Stimulated activated CD4-positive, alpha-beta T cell treated with anti-CD3 and anti-CD28 coated beads, Interleukin-1b, Interleukin-23, amount 100 ng/mL, for 48 hours (primary cell): ENCODE data around the gene RTP3.
"Not testable (repeated sequence)": the region's sequence is repeated elsewhere in the genome, so short reads cannot be mapped to it uniquely, and the experiment has no call there.

Experiments
- DNase-seq: peaks from one replicate; pipeline ENCODE4 v3.0.0-alpha.2; 2020

Gene RTP3

DNA sequence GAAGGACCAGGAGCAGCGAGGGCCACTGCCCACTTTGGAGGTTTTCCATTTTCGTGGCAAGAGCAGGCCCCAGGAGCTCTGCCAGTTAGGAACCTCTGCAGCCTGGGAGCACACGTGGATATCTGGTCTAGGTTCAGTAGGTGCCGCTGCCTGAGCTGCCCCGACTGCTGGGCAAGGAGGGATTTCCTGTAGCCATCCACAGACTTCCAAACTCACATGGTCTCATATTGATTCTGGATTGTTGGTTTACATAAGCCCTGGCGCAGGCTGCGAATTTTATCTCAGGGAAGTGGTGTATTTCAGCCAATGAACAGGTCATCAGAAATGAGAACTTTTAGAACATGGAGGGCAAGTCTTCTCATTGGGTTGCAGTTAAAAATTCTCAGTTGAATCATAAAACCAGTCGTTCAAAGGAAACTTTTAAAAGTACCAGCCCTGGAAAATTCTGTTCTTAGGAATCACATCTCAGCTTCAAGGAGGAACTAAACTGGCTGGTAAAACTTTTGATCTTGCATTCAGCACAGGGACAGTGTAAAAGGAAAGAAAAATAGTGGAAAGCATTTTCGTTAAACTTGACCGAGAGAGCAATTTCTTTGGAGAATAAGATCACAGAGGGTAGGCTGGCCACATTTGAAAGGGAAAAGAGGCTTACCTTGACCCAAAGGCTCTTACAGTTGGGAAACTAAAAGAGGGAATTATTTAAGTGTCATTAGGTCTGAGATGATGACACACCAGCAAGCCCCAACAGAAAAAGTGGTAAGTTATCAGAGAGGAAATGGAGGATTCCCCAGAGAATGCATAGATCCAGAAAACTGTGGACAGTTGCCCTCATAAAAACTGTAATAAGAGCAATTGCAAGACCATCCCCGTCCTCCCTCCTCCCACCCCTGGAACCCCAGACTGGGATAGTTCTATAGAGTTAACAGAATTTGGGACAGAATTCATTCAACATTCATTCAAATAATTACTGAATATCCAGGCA lies 6.4 kb upstream of the RTP3 start:
- no peak for DNase-seq

DNA sequence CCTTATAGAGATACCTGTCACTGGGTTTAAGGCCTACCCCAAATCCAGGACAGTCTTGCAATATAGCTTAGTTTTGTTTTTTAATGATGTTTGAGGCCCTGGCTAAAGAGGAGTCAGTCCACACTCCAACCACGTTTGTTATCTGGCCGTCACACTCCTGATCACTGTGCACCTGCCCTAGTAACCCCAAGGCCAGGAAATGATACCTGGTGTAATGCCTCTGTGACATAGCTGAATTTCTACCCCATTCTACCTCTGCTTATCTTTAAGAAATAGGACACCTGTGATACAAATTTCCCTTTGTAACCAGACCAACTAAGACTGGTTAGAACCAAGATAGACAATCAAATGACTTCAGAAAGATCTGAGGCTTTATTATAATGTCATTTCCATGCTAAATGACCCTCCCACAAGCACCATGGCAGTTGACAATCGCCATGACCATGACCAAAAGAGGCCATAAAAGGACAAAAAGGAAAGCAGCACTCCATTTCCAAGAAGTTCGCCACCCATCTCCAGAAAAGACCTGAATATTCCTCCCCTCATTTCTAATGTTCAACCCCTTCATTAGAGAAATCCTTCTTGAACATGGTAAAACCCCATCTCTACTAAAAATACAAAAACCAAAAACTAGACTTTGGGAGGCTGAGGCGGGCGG lies 4.8 kb upstream of the RTP3 start:
- DNase-seq: no peak

DNA sequence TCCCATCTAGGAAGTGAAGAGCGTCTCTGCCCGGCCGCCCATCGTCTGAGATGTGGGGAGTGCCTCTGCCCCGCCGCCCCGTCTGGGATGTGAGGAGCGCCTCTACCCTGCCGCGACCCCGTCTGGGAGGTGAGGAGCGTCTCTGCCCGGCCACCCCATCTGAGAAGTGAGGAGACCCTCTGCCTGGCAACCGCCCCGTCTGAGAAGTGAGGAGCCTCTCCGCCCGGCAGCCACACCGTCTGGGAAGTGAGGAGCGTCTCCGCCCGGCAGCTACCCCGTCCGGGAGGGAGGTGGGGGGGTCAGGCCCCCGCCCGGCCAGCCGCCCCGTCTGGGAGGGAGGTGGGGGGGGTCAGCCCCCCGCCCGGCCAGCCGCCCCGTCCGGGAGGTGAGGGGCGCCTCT lies 3.3 kb upstream of the RTP3 start:
- DNase-seq: not testable (repeated sequence)

DNA sequence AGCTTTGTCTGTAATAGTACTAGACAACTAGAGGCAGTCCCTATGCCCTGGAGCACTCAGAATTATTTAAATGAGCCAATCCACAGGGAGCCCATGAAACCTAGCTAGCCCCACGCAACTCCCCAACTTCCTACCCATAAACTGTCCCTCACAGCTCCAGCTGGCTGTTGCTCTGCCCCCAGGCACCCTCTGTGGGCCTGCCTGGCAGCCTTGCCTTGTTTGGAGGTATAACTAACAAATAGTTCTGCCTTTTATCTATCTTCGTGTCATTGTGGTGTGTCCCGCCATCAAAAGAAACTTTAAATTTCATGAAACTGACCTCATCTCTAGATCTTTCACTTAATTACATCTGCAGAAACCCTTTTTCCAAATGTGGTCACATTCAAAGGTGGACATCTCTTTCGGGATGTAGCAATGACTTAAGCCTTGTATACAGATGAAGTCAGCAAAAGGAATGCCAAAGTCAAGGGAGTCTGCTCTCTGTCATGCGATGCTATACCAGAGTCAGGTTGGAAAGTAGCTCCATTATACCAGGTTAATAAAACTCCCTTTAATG lies 1.8 kb upstream of the RTP3 start:
- DNase-seq: no peak

DNA sequence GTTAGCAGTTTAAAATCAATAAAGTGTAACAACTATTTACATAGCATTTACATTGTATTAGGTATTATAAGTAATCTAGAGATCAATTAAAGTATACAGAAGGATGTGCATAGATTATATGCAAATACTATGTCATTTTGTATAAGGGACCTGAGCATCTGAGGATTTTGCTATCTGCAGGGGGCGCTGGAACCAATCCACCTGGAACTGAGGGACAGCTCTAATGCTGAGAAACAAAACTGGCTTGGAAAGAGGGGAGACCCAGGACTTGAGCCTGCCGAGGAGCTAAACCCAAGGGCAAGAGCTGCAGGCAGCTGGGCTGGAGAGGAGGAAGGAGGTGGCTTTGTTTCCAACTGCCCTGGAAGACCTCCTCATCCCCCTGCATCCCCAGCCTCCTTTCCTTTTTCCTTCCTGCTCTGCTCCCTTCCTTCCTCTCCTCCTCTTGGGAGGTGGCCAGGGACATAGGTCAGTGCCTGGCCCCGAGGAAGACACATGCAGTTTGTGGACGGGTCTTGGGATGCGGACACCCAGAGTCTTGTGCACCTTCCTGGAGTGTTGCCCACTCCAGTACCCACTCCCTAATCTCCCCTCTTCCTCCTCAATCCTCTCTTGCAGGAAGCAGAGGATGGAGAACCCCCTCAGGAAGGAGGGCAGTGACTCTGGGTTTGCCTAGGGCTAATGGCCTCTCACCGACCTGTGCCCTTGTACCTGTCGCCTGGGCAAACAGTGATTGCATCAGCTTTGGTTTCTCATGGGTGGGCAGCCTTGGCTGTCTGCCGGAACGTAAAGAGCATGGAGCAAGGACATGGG lies 825 bp upstream of the RTP3 start:
- DNase-seq: peak; percentile 11

DNA sequence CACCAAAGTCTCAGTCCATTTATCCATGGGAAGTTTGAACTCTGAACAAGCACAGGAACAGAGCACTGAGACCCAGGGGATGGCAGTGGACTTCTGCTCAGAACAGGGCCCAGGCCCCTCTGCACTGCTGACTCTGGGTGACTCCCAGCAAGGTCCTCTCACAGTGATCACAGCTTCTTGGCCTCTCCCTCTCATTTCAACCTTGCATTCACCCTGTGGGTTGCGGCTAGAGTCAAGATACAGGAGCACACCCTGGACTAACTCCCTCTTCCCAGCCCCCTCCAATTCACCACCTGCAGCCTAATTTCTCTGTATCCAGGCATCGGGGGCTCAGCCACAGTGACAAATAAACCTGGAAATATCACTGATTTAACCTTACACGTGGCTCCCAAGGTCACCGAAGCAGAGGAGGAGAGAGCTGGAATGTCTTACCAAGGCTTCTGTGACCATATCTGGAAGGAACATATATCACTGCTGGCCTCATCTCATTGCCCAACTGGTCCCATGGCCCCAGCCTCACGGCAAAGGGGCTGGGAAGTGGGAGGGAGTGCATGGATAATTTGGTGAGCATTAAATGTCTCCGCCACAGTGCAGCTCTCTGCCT lies 1.2 kb downstream of the RTP3 start:
- no peak for DNase-seq

DNA sequence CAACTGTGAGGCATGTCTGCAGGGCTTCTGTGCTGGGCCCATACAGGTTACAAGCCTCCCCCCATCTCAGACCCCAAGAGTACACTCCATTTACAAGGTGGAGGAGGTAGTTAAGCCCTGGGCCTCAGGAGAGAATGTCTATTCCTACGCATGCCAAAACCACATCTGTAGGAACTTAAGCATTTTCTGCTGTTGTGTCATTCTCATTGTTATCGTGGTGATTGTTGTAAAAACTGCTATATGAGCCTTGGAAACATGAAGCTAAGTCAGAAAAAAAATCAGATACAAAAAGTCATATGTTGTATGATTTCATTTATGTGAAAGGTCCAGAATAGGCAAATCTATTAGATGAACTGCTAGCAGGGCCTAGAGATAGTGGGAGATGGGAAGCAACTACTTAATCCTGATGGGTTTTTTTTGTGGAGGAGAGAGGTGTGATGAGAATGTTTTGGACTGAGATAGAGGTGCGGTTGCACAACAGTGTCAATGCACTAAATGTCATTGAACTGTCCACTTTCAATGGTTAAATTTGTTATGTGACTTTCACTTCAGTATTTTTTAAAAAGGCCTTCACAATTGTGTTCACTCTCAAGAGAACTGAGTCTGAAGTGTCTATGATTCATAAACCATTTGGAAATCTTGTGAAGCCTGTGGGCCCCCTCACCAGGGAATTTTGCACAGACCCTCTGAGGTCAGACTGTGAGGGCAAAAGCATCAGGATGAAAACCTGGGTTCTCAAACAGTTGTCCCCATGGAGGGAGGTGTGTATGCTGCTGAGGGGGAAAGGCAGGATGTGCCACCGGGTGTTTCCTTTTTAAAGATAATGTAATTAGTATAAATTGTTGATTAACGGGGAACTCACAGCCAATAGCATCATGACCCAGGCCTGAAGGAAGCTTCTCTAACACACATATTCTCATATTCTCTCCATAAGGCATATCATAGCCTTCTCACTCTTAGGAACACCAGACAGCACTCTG lies 3.2 kb downstream of the RTP3 start:
- no peak for DNase-seq

DNA sequence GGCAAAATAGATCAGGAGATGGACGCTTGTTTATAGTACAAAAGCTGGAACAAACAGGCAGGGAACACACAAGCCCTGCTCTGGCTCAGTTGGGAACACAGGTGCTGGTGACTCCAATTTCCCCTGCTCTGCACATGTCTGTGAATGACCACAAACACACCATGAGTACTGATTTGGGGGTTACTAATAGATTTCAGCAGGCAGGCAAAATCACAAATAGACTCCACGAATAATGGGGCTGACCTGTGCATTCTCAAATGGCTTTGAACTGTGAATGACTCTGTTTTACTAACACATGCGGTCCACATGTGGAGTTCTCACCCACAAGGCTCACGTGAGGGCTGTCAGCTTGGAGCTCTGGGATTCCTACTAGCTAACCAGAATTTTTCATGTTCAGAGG lies 3.9 kb downstream of the RTP3 start:
- DNase-seq: no peak

DNA sequence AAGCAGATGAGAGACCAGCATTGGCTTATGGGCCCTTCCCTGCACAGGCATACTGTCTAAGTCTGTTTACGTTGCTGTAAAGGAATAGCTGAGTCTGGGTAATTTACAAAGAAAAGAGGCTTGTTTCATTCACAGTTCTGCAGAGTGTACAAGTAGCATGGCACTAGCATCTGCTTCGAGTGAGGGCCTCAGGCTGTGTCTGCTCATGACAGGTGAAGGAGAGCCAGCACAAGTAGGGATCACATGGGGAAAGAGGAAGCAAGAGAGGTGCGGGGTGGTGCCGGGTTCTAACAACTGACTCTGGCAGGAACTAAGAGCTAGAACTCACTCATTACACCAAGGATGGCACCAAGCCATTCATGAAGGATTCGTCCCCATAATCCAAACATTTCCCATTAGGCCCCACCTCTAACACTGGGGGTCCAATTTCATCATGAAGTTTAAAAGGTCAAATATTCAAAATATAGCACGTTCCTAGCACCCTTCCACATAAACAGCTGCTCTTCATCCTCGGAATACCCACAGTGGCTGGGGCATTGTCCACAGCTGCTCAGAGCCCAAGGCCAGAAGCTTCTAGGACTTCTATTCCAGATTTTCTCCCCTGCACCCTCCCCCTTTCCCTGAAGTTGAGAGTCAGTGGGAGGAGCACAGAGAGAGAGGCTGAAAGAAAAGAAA lies 5.6 kb downstream of the RTP3 start:
- DNase-seq: no peak

DNA sequence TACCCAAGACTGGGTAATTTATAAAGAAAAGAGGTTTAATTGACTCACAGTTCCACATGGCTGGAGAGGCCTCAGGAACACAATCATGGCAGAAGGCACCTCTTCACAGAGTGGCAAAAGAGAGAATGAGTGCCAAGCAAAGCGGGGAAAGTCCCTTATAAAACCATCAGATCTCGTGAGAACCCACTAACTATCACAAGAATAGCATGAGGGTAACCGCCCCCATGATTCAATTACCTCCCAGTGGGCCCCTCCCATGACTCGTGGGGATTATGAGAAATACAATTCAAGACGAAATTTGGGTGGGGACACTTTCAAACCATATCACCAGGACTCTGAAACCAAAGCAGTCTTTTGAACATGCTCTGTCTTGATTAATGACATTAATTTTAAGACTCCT lies 7.0 kb downstream of the RTP3 start:
- peak; percentile 49 for DNase-seq

DNA sequence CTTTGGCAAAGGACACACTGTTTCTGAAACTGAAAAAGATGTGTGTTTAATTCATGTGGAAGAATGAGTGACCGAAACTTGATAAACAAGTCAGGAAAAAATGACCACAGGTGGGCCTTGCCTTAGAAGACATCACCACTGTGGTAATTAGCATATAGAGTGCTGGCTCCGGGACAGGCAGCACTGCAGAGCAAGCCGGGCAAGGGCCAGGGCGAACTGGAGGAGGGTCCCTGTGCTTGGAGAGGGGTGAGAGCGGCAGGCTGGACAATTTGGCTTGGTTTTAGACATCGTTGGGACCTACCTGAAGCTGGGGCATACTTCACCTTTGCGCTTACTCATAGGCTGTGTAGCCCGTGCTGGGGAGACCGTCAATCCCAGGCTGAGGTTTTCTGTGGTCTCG lies 8.2 kb downstream of the RTP3 start:
- DNase-seq: no peak

DNA sequence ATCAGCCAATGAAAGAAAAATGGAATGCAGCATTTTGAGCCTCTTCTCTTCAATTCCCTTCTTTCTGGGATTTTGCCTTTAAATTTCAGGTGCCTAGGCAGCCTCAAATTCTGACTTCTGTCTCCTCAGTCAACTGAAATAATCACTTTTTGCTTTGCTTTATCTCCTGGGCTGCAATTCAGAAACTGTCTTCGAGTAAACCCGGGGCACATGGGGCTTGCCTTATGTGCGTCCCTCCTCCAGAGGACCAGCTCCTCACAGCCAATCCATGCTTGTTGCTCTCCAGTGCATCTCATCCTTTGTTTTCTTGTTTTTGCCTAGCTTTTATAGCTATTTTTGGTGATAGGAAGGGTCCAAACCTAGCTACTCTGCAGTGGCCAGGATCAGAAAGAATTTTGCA lies 8.8 kb downstream of the RTP3 start:
- DNase-seq: no peak

DNA sequence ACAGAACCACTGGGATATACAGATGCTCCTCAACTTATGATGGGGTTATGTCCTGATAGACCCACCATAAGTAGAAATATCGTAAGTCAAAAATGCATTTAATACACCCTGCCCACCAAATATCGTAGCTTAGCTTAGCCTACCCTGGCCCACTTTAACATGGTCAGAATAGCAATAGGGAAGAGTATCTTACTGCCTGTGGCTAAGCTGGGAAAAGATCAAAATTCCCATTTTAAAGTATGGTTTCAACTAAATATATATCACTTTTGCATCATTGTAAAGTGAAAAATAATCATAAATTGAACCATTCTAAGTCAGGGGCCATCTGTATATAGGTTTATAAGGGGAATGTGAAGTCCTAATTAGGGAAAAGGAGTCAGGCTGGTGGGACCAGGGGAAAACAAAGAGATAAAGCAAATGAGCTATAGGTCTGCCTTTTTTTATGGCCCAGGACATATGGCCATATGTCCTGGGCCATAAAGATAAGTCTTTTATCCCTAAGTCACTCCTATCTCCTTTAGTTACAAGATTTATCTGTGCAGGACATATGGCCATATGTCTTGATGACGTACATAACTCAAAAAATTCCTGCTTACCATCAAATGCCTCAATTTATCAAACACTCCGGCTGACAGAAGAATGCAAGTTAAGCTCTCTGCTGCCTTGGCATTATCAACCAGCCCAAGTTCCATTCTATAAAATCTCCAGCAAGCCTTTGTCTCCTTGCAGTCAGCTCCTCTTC lies 11.2 kb downstream of the RTP3 start:
- no peak for DNase-seq

DNA sequence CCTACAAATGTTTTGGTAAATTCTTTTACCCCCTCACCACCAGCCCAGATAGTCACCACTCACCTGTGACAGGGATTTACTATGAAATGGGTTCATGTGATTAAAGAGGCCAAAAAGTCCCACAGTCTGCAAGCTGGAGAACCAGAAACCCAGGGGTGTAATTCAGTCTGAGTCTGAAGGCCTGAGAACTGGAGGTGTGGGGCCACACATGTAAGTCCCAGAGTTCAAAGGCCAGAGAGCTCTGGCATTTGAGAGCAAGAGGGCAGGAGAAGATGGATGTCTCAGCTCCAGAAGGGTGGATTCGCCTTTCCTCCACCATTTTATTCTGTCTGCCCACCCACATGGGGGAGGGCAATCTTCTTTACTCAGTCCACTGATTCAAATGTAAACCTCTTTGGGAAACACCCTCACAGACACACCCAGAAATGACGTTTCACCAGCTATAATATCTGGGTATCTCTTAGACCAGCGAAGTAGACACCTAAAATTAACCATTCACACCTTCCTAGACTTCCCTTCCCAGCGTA lies 11.9 kb downstream of the RTP3 start:
- no peak for DNase-seq

DNA sequence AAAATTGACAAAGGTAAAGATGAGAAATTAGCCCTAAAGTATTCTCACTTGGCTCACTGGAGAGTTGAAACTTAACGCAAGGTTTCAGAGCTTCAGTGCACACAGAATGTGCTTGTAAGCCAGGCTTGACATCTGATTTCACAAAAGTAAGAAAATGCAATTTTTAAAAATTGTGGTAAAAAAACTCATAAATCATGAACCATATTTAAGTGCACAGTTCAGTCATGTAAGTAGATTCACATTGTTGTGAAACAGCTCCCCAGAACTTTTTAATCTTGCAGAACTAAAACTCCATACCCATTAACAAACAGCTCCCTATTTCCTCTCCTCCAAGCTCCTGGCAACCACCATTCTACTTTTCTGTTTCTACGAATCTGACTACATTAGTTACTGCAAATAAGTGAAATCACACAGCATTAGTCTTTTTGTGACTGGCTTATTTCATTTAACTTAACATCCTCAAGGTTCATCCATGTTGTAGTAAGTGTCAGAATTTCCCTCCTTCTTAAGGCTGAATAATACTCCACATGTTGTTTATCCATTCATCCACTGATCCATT lies 14.5 kb downstream of the RTP3 start:
- no peak for DNase-seq

DNA sequence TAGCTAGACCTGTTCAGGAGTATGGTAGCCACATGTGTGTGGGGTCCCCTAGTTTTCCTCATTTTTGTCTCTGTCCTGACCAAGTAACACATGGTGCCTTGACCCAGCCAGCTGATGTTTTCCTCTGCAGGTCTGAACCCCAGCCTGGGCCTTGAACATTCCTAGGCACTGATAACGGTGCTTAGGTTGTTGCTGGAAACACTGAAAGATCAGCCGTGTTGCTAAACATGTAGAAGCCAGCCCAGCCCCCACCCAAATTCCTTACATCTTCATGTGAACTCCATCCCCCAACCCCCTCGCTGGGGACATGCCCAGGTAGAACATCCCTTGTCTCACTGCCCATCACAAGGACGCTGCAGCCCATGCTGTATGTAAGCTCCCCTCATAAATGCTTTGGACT lies 18.7 kb downstream of the RTP3 start:
- DNase-seq: no peak

DNA sequence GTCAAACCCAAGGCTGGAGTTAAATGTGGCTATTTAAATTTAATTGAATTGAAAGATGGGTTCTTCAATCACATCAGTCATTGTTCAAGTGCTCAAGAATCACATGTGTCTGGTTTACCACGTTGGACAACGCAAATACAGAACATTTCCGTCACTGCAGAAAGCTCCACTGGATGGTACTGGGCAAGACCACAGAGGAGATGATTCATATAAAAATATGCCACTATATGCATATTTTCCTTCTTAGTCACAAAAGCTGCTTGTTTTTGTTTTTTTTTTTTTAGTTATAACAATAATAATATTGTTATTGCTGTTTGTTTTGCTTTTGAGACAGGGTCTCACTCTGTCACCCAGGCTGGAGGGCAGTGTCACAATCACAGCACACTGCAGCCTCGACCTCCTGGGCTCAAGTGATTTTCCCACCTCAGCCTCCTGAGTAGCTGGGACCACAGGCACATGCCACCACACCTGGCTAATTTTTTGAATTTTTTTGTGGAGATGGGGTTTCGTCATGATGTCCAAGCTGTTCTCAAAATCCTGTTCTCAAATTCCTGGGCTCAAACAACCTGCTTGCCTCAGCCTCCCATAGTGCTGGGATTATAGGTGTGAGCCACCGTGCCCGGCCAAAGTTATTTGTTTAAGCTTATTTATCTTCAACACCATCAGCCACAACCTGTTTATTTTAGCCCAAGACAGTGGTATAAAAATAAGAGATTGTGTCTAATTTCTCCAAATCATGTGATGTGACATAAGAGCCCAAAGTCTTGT lies 19.4 kb downstream of the RTP3 start:
- DNase-seq: no peak

DNA sequence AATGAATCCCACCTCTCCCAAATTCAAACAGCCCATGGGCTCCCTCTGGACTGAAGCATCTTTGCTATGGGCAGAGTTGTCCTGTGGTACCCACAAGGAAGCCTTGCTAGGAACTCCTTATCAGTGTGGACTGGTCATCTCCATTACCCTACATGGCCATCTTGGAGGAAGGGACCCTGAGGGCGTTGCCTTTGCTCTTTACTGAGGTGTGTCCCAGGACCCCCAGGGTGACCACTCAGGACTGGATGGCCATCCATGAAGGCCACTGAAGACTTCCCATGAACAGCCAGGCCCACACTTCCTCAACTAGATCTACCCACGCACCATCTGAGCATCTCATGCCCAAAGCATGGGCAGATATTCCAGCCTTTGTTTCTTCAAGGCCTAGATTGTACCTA lies 20.0 kb downstream of the RTP3 start:
- DNase-seq: no peak

DNA sequence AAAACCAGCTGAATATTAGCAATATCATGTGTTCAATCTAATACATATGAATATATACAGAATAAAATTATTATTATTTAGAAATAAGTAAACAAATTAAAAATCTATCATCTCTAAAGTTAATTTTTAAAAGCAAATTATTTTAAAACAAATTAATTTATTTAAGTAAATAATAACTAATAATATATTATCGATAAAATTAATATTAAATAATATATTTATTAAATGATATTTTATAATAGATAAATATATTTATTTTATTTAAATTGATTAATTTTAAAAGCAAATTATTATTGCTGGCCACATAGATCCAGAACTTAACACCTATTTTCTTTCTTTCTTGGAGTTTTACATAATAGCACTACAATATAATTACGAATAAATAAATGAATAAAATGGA lies 22.2 kb downstream of the RTP3 start:
- no peak for DNase-seq
